DMS79 treated with DMSO at 0.1 percent for 48 hours (cell line): Measurements from ENCODE around the gene BUD31.
"Not testable (repeated sequence)": the region's sequence is repeated elsewhere in the genome, so short reads cannot be mapped to it uniquely, and the experiment has no call there.

Experiments
- DNase-seq: peaks from one replicate; lab custom pipeline; 2025; lab: John Stamatoyannopoulos, UW

Gene BUD31

DNA sequence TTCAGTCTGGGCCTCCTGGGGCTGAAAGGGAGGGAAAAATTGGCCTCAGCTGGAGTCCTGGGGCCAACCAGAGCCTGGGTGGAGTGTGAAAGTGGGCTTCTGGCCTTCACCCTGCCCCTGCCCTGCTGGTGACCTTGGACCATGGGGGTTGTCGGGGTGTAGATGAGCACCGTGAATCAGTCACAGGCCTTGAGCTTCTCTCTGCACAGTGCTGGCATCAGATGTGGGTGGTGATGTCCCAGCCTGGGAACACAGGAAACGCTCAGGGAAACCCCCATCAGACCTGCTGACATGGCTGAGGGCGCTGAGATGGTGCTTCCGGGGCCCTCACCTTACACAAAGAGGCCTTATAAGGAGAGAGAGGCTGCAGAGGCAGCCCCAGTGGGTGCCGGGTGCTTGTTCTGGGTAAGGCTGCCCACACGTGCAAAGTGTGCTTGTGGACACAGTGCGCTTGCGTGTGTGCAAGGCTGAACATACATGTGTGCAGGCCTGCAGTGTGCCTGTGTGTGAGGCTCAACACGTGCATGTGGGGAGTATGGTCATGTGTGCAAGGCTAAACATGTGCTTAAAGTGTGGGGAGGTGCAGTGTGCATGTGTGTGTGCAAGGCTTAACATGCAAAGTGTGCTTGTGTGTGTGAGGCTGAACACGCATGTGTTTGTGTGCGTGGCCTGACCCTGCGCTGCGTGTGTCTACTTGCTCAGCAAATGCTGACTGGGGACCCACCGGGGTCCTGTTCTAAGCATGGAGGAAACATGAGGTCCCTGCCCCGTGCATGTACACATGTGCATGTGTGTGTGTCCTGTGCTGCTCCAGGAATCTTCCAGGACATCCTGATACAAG lies 27.7 kb upstream of the BUD31 start:
- DNase-seq, result no peak

GRCh38 chr7:99381664-99382075 lies 27.1 kb upstream of the BUD31 start:
- DNase-seq, result no peak

DNA sequence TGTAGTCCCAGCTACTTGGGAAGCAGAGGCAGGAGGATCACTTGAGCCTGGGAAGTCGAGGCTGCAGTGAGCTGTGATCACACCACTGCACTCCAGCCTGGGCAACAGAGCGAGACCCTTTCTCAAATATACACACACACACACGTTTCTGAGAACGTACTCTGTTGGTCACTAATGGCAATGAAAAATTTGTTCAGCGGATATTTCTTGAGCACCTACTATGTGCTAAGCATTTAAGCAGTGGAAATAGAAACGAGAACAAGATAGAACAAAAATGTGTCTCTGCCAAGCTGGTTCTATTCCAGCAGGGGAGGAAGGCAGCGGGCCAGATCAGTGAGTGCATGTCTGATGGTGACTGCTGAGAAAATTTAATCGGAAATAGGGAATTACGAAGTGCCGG lies 25.6 kb upstream of the BUD31 start:
- no peak for DNase-seq

DNA sequence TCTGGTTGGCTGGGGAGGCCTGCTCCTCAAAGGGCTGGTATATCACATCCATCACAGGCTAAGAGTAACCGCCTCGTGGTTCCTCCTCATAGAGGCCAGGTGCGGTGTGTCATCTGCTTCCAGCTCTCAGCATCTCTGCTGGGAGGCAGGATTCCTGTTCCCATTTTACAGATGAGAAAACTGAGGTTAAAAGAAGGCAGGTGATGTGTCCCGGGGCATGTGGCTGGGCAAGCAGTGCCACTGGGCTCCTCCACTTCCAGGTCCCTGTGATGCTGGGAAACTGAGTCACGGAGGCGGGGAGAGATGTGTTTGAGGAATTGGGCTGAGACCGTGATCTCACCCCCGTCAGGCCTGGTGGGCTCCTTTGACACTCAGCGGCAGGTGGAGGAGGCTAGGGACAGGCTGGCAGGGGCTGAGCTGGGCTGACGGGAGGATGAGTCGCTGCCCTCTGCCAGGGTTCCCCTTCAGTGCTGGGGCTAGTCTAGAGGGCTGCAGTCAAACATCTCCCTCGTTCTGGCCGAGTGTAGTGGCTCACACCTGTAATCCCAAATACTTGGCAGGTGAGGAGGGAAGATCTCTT lies 24.9 kb upstream of the BUD31 start:
- no peak for DNase-seq

GRCh38 chr7:99384523-99384922 lies 24.2 kb upstream of the BUD31 start:
- no peak for DNase-seq

DNA sequence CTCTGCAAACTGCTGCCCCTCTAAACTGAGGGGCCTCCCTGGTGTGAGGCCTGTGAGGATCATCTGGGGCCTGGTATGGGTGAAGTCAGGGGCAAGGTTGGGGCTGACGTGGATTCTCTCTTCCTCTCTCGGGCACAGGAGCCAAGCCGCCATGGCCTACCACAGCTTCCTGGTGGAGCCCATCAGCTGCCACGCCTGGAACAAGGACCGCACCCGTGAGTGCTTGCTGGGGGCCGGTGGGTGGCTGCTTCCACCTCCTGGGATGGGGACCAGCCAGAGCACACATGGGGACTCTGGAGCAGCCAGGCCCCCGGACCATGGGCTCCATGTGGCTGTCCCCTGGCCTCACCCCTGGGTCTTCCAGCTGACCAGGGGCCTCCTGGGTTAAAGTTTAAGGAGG lies 23.2 kb upstream of the BUD31 start:
- no peak for DNase-seq

DNA sequence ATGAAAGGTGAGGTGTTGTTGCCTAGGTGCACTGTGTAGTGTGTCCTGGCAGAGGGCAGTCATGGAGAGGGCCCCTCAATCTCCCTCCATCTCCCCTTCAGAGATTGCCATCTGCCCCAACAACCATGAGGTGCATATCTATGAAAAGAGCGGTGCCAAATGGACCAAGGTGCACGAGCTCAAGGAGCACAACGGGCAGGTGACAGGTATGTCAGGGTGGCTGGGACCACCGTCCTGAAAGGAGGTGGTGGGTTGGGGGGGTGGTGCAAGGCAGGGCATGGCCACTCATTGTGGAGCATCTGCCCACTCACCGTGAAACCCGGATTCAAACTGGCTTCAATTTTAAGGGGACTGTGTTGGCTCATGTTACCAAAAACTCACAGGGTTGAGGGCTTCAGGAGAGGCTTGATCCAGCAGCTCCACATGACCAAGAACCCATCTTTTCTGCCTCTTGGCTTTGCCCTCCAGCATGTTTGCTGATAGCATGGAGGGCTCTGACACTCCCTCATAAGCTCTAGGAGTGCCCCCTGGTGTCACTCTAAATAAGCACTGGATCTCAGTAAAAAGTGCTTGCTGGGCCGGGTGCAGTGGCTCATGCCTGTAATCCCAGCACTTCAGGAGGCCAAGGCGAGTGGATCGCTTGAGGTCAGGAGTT lies 22.1 kb upstream of the BUD31 start:
- DNase-seq, result no peak

- not testable (repeated sequence) for DNase-seq
Observed at GRCh38 chr7:99387239-99387635, 21.5 kb upstream of the BUD31 start.

GRCh38 chr7:99387912-99388311 lies 20.9 kb upstream of the BUD31 start:
- no peak for DNase-seq

GRCh38 chr7:99389772-99390171 lies 19.0 kb upstream of the BUD31 start:
- DNase-seq, result no peak

DNA sequence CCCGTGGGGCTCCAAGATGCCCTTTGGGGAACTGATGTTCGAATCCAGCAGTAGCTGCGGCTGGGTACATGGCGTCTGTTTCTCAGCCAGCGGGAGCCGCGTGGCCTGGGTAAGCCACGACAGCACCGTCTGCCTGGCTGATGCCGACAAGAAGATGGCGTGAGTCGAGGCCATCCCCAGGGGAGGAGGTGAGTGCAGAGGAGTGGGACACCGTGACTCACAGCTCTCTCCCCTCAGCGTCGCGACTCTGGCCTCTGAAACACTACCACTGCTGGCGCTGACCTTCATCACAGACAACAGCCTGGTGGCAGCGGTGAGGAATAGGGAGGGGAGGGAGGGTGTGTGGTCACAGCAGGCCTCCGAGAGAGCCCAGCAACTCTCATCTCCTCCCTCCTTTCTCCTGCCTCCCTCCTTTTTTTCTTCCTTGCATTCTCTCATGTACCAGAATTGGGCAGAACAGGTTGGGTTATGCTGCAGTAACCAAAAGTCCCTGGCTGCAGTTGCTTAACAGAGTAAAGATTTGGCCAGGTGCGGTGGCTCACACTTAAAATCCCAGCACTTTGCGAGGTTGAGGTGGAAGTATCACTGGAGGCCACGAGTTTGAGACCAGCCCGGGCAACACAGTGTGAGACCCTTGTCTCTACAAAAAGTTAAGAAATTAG lies 17.7 kb upstream of the BUD31 start:
- no peak for DNase-seq

DNA sequence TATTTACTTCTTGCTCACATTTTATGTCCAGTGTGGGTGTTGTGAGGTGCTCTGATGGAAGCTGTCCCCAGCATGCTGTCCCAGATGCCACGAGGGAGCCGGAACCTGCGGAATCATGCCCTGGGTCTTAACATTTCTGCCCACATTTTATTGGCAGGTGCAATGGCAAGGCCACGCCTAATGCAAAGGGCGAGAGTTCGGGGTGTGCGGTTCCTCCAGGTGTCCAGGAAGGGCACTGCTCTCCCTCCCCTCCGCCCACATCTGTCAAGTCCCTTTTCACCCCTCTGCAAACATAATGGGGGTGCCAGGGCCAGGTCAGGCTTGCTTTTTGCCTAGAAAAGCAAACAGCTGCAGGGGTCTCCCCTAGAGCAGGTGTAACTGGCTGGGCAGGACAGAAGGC lies 16.7 kb upstream of the BUD31 start:
- no peak for DNase-seq

GRCh38 chr7:99392659-99393354 lies 16.0 kb upstream of the BUD31 start:
- peak; percentile 92 for DNase-seq

- DNase-seq, result peak; percentile 92
Observed at GRCh38 chr7:99393355-99394187, 15.2 kb upstream of the BUD31 start.

- DNase-seq, result no peak
Observed at GRCh38 chr7:99394188-99394502, 14.6 kb upstream of the BUD31 start.

DNA sequence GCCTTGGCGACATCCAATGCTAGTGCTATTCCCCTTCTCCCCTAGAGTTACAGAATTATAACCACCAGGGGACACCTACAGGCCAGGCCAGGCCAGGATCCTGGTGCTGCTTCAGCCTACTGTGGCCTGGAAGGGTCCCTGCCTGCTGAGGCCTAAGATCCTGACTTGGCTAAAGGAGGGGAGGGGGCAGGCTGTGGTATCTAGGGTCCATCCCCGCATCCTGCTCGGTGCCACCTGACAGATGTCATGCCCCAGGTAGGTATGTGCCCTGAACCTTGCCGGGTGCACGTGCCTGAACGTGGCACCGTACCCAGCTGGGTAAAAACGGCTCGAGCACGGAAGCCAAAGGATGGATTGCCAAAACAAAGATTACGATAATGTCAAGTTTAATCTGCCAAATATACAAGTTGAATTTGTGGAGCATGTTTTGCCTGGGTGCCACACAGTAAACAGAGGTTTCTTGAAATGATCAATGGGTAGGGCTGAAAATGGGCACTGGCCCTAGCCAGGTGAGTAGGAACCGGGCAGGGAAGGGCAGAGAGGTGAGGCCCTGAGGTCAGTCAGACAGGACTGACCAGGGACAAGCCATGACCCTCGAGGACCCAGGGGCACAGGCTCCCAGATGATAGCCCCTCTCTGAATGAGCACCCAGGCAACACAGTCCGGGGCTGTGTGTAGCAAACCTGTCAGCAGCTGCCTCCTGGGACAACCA lies 13.0 kb upstream of the BUD31 start:
- no peak for DNase-seq

GRCh38 chr7:99396418-99397296 lies 12.1 kb upstream of the BUD31 start:
- no peak for DNase-seq

GRCh38 chr7:99397297-99397983 lies 11.3 kb upstream of the BUD31 start:
- DNase-seq, result no peak

DNA sequence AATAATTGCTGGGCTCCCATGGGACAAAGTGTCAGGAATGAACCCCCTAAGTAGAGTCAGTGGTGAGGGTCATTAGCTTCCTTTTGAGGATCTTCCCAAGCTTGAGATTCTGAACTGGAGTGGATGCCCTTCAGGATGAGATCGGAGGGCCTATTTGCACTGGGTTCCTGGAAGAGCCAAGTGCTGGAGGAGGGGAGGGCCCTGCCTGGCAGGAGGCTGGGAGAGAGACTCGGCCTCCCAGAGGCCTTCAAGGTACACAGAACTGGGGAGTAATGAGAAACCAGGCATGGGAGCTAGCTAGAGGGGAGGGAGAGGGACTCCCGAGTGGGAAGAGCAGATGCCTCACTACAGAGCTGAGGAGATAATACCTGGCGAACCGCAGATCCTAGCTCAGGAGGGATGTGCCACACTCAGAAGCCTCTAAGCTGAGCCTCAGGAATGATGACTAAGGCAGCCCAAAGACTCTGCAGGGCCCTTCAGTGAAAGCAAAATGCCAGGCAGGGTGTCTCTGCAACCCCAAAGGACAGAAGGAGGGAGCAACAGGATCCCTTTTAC lies 9.8 kb upstream of the BUD31 start:
- no peak for DNase-seq
